A549 (cell line): Measurements from ENCODE around the gene COMMD6. TPM values are rescaled to one million over a fixed set of nuclear protein-coding genes. Genes with fewer than 3 reads are reported as not detected.

ENCODE experiments used
- ATAC-seq, 2 experiments: fragments of 200-7000 bp in 1 of 2; fragments of >200 bp in 1 of 2; cut with Nextera tagmentation in 1 of 2; cut with Tn5 transposase in 1 of 2; 3 replicates each; pipeline versions ENCODE4 v1.8.0 to v1.9.1; 2018 to 2020; ENCODE audit warnings: mild to moderate bottlenecking in 1 of 2, moderate library complexity in 1 of 2
- CTCF ChIA-PET: fragments of 300-600 bp; sonication (Branson Sonifier 250); formaldehyde crosslinking; extraction: SDS; loops from one replicate; lab custom pipeline; 2021; ENCODE audit warnings: antibody characterized with exemption, inconsistent platforms; lab: Yijun Ruan, JAX
- POLR2A ChIA-PET: fragments of 350-600 bp; formaldehyde crosslinking; extraction: SDS; loops from one replicate; lab custom pipeline; 2021; ENCODE audit warnings: antibody characterized with exemption, inconsistent platforms; lab: Yijun Ruan, JAX
- DNase-seq, 2 experiments: peaks; one replicate each; pipeline versions ENCODE4 v3.0.0 to v3.0.0-alpha.2; 2011 to 2016; ENCODE audit warnings: low read depth in 1 of 2, low spot score in 1 of 2
- FAIRE-seq: peaks from 2 replicates; lab custom pipeline; 2011; peaks lifted over from hg19 to GRCh38; lab: Jason Lieb, UNC
- H3K27ac ChIP-seq, 2 experiments: fragments of >200 bp; sonication (Bioruptor Twin); formaldehyde crosslinking; 3 replicates each; pipeline ENCODE4 v1.5.1; 2016 to 2017
- H3K4me1 ChIP-seq: fragments of >200 bp; sonication (Bioruptor Twin); formaldehyde crosslinking; 3 replicates; pipeline ENCODE4 v1.6.1; 2016
- H3K4me2 ChIP-seq: fragments of >200 bp; sonication (Bioruptor Twin); formaldehyde crosslinking; 3 replicates; pipeline ENCODE4 v1.6.1; 2016
- H3K4me3 ChIP-seq: fragments of >200 bp; sonication (Bioruptor Twin); formaldehyde crosslinking; 3 replicates; pipeline ENCODE4 v1.5.1; 2016
- H3K9me3 ChIP-seq: fragments of >200 bp; sonication (Bioruptor Twin); formaldehyde crosslinking; 3 replicates; pipeline ENCODE4 v1.6.1; 2016
- CEBPB ChIP-seq, 2 experiments: fragments of >200 bp in 1 of 2; sonication (Bioruptor Twin) in 1 of 2; formaldehyde crosslinking in 1 of 2; IDR thresholded peaks; 2 replicates each; pipeline ENCODE4 v1.6.1; 2012 to 2016
- CHD4 ChIP-seq: fragments of 200-600 bp; sonication (generic); IDR thresholded peaks from 2 replicates; pipeline ENCODE4 v1.6.1; 2016; ENCODE audit warnings: antibody characterized with exemption, mild to moderate bottlenecking, borderline replicate concordance
- CTCF ChIP-seq: fragments of >200 bp; sonication (Bioruptor Twin); formaldehyde crosslinking; IDR thresholded peaks from 3 replicates; pipeline ENCODE4 v1.5.1; 2016
- E2F6 ChIP-seq: IDR thresholded peaks from 2 replicates; pipeline ENCODE4 v1.6.1; 2012; ENCODE audit warnings: low read depth, borderline replicate concordance
- EHMT2 ChIP-seq: fragments of 200-600 bp; sonication (generic); IDR thresholded peaks from 2 replicates; pipeline ENCODE4 v1.6.1; 2016; ENCODE audit warnings: antibody characterized with exemption, low read depth, mild to moderate bottlenecking, moderate library complexity
- ELK1 ChIP-seq: fragments of 150-350 bp; IDR thresholded peaks from 2 replicates; pipeline ENCODE4 v1.6.1; 2014; ENCODE audit warnings: low read depth, mild to moderate bottlenecking, low read length
- ESRRA ChIP-seq: fragments of 150-350 bp; IDR thresholded peaks from 2 replicates; pipeline ENCODE4 v1.6.1; 2014; ENCODE audit warnings: mild to moderate bottlenecking, low read length, borderline replicate concordance
- FOSL2 ChIP-seq, 2 experiments: fragments of 450-650 bp in 1 of 2; fragments of >200 bp in 1 of 2; sonication (Bioruptor Twin) in 1 of 2; formaldehyde crosslinking; IDR thresholded peaks; 2 replicates each; pipeline versions ENCODE4 v1.5.0 to v1.6.1; 2016 to 2020; ENCODE audit warnings: mild to moderate bottlenecking in 1 of 2, moderate library complexity in 1 of 2
- FOXS1 ChIP-seq: fragments of 250-450 bp; sonication (Bioruptor Pico); IDR thresholded peaks from 2 replicates; pipeline ENCODE4 v1.5.0; 2020; ENCODE audit warnings: mild to moderate bottlenecking, moderate library complexity
- GATA3 ChIP-seq: IDR thresholded peaks from 2 replicates; pipeline ENCODE4 v1.6.1; 2012; ENCODE audit warnings: borderline replicate concordance
- JUNB ChIP-seq: fragments of >200 bp; sonication (Bioruptor Twin); formaldehyde crosslinking; IDR thresholded peaks from 2 replicates; pipeline ENCODE4 v1.6.1; 2016
- KDM1A ChIP-seq: fragments of 200-600 bp; sonication (generic); IDR thresholded peaks from 2 replicates; pipeline ENCODE4 v1.6.1; 2016; ENCODE audit warnings: low read depth, mild to moderate bottlenecking
- MYC ChIP-seq: IDR thresholded peaks from 2 replicates; pipeline ENCODE4 v1.6.1; 2012; ENCODE audit warnings: mild to moderate bottlenecking, inconsistent platforms, low read length, improper control_type of control experiment, borderline replicate concordance
- NFE2L2 ChIP-seq: fragments of 150-350 bp; conservative IDR thresholded peaks from 2 replicates; pipeline ENCODE4 v1.6.1; 2014; ENCODE audit warnings: low read length
- POLR2A ChIP-seq: IDR thresholded peaks from 2 replicates; pipeline ENCODE4 v1.6.1; 2012; ENCODE audit warnings: mild to moderate bottlenecking, low read length
- RCOR1 ChIP-seq: fragments of 150-350 bp; IDR thresholded peaks from 2 replicates; pipeline ENCODE4 v1.6.1; 2014; ENCODE audit warnings: antibody characterized with exemption, low read length, low read depth
- SMC3 ChIP-seq: fragments of >200 bp; sonication (Bioruptor Twin); formaldehyde crosslinking; IDR thresholded peaks from 3 replicates; pipeline ENCODE4 v1.6.1; 2018; ENCODE audit warnings: inconsistent platforms
- ZC3H11A ChIP-seq: fragments of 450-650 bp; IDR thresholded peaks from 2 replicates; pipeline ENCODE4 v1.6.1; 2014; ENCODE audit warnings: antibody characterized with exemption, mild to moderate bottlenecking
- ZFP36 ChIP-seq: fragments of 450-650 bp; IDR thresholded peaks from 2 replicates; pipeline ENCODE4 v1.6.1; 2014; ENCODE audit warnings: borderline replicate concordance; ENCODE audit not compliant: partially characterized antibody
- WGBS: methylation state at CpG from one replicate; pipeline ENCODE4 v1.1.6; 2017; ENCODE audit errors: missing lambda C conversion rate; 5-methylcytosine and 5-hydroxymethylcytosine counted together
- polyA plus RNA-seq, 4 experiments: library from polyadenylated mRNA; depleted of rRNA in 3 of 4; stranded (reverse); fragments of >200 nt; fragmentation: RNase III in 1 of 4; extraction: RNeasy Plus Mini Kit Qiagen cat#74134 plus additional on column Dnase treatment in 1 of 4; gene quantifications; 2 replicates in 3 of 4; 3 replicates in 1 of 4; pipeline ENCODE4 v1.2.3, GENCODE V29; 2011 to 2017
- TF ChIP-seq, protein P1 (sequence below): fragments of 250-450 bp; sonication (Bioruptor Pico); IDR thresholded peaks from 2 replicates; pipeline ENCODE4 v1.5.0; 2021; ENCODE audit warnings: mild to moderate bottlenecking, moderate library complexity, borderline replicate concordance
- TF ChIP-seq, protein P2 (sequence below): IDR thresholded peaks from 2 replicates; pipeline ENCODE4 v1.6.1; 2012
- TF ChIP-seq, protein P3 (sequence below): fragments of 250-450 bp; sonication (Bioruptor Pico); IDR thresholded peaks from 2 replicates; pipeline ENCODE4 v1.5.0; 2020; ENCODE audit warnings: low read depth, mild to moderate bottlenecking, moderate library complexity

Gene COMMD6
- polyA plus RNA-seq, 2 of the 4 experiments (the other 2 are of a cell fraction) = 225 to 227 TPM

GRCh38 chr13:75491376-75491775, 46.3 kb downstream of the COMMD6 start:
- TF ChIP-seq E2F6 = no peak
- no peak for TF ChIP-seq FOXS1 (CRISPR knock-in tag)
- no peak for TF ChIP-seq EHMT2
- no peak for TF ChIP-seq KDM1A
- TF ChIP-seq, protein P1, sequence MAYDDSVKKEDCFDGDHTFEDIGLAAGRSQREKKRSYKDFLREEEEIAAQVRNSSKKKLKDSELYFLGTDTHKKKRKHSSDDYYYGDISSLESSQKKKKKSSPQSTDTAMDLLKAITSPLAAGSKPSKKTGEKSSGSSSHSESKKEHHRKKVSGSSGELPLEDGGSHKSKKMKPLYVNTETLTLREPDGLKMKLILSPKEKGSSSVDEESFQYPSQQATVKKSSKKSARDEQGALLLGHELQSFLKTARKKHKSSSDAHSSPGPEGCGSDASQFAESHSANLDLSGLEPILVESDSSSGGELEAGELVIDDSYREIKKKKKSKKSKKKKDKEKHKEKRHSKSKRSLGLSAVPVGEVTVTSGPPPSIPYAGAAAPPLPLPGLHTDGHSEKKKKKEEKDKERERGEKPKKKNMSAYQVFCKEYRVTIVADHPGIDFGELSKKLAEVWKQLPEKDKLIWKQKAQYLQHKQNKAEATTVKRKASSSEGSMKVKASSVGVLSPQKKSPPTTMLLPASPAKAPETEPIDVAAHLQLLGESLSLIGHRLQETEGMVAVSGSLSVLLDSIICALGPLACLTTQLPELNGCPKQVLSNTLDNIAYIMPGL = no peak
- TF ChIP-seq POLR2A = no peak
- no peak for TF ChIP-seq ZC3H11A
- no peak for TF ChIP-seq GATA3
- no peak for TF ChIP-seq CTCF
- TF ChIP-seq CHD4 = no peak
- no peak for TF ChIP-seq MYC
- no peak for TF ChIP-seq NFE2L2
- TF ChIP-seq JUNB = no peak
- TF ChIP-seq RCOR1 = no peak
- no peak for TF ChIP-seq ELK1
- TF ChIP-seq ESRRA = no peak
- TF ChIP-seq, protein P2, sequence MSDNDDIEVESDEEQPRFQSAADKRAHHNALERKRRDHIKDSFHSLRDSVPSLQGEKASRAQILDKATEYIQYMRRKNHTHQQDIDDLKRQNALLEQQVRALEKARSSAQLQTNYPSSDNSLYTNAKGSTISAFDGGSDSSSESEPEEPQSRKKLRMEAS = no peak
- no peak for TF ChIP-seq SMC3
- no peaks in the 10 kb centered on the region for H3K9me3 ChIP-seq
- H3K4me2 ChIP-seq = no peak overlapping the region
- ChIA-PET POLR2A (no interaction called here), CTCF (interaction anchor here (0.7 to 3.0 kb wide), 2 partner anchors 9 to 13 kb away, joined by 3 to 11 read pairs; partner anchors contain the start of gene TBC1D4)
- ATAC-seq (no peak), DNase-seq (no peak), FAIRE-seq (no peak)
- H3K4me3 ChIP-seq = no peak overlapping the region
- no peak overlapping the region for H3K27ac ChIP-seq
- WGBS = 74% methylated on average over 2 of the region's 2 CpGs
- H3K4me1 ChIP-seq = peaks cover 18% of the 10 kb centered on the region

- Histone ChIP-seq H3K27ac (peak overlapping the region; percentile 46 to 66; a peak in 5 of 6 replicates), H3K9me3 (no peaks in the 10 kb centered on the region), H3K4me3 (0 out of 3 replicates have a peak overlapping the region, but pooled peaks have one; percentile 19), H3K4me2 (peak overlapping the region; percentile 85), H3K4me1 (peaks cover 35% of the 10 kb centered on the region)
- DNase-seq = peak in 1 of 2 experiments; percentile 51
- peak in 1 of 2 experiments; percentile 65; a peak in 3 of 6 replicates for ATAC-seq
- WGBS = 8% methylated on average over 10 of the region's 10 CpGs
- ChIA-PET POLR2A (no interaction called here), CTCF (interaction anchor here (0.5 kb wide), 1 partner anchor 13 kb away, joined by 3 read pairs; no protein-coding TSS in a partner anchor)
- FAIRE-seq = no peak
- TF ChIP-seq CTCF (no peak), FOSL2 (IDR thresholded peaks at IDR 0.05) (no peak), FOSL2 (CRISPR knock-in tag; IDR thresholded peaks at IDR 0.05) (peak; percentile 40; the same call in 1 of the 2 replicates), CEBPB (IDR thresholded peaks at IDR 0.05) (peak; percentile 48 to 81; a peak in 3 of 4 replicates), ZFP36 (no peak), SMC3 (no peak)
- TF ChIP-seq, protein P3, sequence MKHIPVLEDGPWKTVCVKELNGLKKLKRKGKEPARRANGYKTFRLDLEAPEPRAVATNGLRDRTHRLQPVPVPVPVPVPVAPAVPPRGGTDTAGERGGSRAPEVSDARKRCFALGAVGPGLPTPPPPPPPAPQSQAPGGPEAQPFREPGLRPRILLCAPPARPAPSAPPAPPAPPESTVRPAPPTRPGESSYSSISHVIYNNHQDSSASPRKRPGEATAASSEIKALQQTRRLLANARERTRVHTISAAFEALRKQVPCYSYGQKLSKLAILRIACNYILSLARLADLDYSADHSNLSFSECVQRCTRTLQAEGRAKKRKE (CRISPR knock-in tag) = no peak
- TF ChIP-seq, protein P2 = 0 out of 2 replicates have a peak, but pooled peaks have one; percentile 15
Measured at GRCh38 chr13:75489502-75490263, 48.0 kb downstream of the COMMD6 start.
